DMS153 treated with DMSO at 0.1 percent for 48 hours (cell line): ENCODE measurements around the gene OASL.
"Not testable (repeated sequence)": the region's sequence is repeated elsewhere in the genome, so short reads cannot be mapped to it uniquely, and the experiment has no call there.

Experiments used
- DNase-seq: peaks from one replicate; lab custom pipeline; 2025; ENCODE audit not compliant: unreplicated experiment; lab: John Stamatoyannopoulos, UW

The OASL gene

GRCh38 chr12:121060149-121061001, 21.3 kb upstream of the OASL start:
- no peak for DNase-seq

- DNase-seq = no peak
Measured at GRCh38 chr12:121059031-121059898, 20.2 kb upstream of the OASL start.

DNA sequence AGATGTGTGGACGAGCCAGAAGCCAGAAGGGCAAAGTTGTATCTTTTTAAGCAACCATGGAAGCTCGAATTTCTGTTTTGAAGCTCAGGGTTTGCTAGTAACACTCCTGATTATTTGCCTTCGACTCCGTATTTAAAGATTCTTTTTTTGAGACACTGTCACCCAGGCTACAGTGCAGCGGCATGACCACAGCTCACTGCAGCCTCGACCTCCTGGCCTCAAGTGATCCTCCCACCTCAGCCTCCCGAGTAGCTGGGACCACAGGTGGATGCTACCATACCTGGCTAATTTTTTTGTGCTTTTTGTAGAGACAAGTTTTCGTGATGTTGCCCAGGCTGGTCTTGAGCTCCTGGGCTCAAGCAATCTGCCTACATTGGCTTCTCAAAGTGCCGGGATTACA, 18.7 kb upstream of the OASL start:
- DNase-seq = no peak

- DNase-seq = no peak
Measured at GRCh38 chr12:121053706-121054105, 14.7 kb upstream of the OASL start.

DNA sequence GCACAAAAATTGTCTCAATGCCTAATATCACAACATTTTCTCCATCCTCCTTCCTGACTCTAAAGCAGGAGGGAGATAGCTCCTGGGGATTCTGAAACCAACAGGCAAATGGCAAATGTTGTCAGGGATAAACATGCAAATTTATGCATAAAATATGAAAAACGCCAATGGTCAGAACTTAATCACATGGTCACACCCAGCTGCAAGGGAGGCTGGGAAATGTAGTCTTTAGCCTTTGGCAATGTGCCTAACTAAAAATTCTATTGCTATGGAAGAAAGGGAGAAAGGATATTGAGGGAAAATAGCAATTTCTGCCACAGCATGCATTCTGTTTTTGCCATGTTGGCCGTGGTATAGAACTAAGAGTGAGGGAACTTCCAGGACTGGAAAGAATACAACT, 11.7 kb upstream of the OASL start:
- DNase-seq = no peak

GRCh38 chr12:121048442-121048841, 9.4 kb upstream of the OASL start:
- DNase-seq = no peak

DNA sequence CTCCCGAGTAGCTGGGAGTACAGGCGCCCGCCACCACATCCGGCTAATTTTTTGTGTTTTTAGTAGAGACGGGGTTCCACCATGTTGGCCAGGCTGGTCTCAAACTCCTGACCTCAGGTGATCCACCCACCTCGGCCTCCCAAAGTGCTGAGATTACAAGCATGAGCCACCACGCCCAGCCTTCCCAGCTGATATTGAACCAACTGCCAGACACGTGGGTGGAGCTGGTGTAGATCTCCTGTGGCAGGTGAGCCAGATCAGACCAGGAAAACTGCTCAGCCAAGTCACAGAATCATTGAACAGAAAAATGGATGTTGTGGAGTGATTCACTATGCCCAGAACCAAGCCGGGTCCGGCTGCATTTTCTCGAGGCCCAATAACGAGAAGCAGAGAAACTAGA, 8.4 kb upstream of the OASL start:
- not testable (repeated sequence) for DNase-seq

GRCh38 chr12:121043067-121043466, 4.0 kb upstream of the OASL start:
- DNase-seq = no peak

- no peak for DNase-seq
Measured at GRCh38 chr12:121036810-121037326, 2.2 kb downstream of the OASL start.

DNA sequence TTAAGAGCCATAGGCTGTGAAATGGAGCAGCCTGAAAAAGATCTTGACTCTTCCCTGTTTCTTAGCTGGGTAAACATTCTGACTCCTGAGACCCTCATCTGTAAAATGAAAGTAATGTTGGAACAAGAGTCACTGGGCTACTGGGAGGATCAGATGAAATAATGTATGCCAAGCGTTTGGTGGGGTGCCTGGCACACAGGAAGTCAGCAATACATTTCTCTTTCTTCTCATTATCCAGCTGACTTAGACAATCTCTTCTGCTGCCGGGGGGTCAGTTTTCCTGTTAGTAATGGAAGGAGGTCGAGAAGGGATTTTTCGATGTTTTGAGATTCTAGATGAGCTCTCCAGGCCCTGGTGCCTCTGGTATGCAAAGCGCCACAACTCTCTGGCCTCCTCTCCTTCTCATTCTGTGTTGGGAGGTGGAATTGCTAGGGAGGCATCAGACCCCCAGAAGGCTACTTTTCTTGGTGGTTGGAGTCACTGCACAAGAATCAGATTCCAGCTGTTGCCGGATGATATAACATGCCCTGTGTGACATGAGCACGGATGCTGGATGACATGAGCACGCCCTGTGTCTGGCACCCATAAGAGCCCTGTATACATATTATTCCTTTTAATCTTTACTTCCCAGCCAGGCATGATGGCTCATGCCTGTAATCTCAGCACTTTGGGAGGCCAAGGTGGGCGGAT, 4.3 kb downstream of the OASL start:
- no peak for DNase-seq

DNA sequence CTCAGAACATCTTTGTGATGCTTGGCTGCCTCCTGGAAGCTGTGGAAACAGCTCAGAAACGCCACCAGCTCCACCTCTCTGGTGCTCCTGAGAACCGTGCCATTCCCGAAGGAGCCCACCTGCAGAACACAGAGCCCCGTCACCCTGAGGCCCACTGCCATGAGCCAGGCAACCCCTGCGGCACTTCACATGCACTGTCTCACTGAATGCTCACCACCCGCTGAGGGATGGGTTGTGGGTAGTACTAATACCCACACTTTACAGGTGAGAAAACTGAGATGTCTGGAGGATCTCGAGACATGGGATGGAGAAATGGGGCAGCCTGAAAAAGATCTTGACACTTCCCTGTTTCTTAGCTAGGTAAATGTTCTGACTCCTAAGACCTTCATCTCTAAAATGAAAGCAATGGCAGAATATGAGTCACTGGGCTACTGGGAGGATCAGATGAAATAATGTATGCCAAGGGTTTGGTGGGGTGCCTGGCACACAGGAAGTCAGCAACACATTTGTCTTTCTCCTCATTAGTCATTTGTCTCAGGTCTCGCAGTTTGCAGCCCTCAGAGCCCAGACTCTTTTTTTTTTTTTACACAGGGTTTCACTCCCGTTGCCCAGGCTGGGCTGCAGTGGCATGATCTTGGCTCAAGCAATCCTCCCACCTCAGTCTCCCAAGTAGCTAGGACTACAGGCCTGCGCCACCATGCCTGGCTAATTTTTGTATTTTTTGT, 5.3 kb downstream of the OASL start:
- no peak for DNase-seq

GRCh38 chr12:121030576-121031212, 8.4 kb downstream of the OASL start:
- DNase-seq = no peak

GRCh38 chr12:121026274-121027045, 12.6 kb downstream of the OASL start:
- DNase-seq = no peak

DNA sequence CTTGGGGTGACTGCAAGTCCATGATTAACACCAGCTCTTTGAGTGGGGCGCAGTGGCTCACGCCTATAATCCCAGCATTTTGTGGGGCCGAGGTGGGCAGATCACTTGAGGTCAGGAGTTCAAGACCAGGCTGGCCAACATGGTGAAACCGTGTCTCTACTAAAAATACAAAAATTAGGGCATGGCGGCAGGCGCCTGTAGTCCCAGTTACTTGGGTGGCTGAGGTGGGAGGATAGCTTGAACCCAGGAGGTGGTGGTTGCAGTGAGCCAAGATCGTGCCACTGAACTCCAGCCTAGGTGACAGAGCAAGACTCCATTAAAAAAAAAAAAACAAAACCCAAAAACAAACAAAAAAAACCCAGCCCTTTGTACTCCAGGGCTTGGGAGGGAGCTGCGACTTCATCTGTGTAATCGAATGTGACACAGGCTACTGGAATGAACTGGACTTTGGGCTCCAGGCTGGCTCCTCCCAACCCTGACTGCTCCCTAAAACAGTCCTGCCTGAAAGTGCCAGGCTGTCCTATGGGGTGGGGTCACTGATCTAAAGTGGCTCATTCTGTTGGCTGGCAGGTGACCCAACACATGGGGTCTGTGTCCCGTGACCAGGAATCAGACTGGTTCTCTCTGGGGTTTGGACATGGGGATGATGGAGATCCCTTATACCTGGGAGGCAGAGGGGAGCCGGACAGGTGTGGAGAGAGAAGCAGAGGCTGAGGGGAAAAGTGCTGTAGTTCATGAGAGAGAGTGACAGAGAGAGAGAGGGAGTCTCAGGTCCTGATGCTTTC, 13.4 kb downstream of the OASL start:
- no peak for DNase-seq

DNA sequence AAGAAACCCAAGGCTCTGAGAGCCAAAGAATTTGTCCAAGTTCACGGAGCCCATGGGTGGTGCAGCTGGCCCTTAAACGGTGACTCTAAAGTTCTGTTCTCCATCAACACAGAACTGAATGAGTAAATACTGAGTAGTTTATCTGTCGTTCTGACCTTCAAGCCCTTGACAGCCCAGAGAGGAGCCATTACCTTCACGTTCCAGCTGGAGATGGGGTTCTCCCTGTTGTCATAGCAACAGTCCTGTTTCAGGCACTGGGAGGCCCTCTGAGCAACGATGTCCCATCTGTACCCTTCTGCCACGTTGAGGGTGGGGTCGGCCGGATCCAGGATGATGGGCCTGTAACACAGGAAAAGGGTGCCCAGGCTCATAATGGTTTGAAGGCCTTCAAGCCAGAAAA, 15.2 kb downstream of the OASL start:
- DNase-seq = no peak

GRCh38 chr12:121022713-121023112, 16.3 kb downstream of the OASL start:
- DNase-seq = no peak

- DNase-seq = no peak
Measured at GRCh38 chr12:121021754-121022153, 17.3 kb downstream of the OASL start.

DNA sequence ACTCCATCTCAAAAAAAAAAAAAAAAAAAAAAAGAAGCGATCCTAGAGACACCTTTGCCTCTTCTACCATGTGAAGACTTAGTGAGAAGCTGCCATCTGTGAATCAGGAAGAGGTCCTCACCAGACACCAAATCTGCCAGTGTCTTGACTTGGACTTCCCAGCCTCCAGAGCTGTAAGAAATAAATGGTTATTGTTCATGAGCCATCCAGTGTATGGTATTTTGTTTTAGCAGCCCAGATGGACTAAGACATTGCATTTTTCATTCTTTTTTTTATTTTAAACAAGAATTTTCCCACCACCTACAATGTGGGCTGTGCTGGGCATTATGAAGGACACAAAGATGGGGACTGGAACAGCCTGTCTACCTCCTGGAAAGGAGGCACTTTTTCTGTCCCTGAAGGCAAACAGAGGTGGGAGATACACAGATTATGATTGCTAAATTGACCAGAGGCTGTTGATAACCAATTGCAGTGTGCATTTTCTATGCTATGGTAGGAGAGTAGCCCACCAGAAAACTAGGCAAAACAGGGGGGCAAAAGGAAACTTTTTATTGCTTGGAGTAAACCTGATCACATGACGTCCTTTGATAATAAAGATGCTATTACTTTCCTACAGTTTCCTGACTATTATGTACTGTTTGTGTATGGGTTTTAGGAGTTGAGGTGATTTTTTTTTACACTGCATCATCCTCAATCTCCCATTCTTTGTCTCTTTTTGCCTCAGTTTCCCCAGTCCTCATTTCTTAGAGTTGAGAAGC, 20.0 kb downstream of the OASL start:
- no peak for DNase-seq
